SK-N-SH (cell line): ENCODE results near the gene ZRANB3. TPM values are rescaled to one million over a fixed set of nuclear protein-coding genes. Genes with fewer than 3 reads are reported as not detected.

Experiments
- CTCF ChIA-PET: fragments of 300-600, 350-600 bp; formaldehyde crosslinking; extraction: SDS; loops from one replicate; lab custom pipeline; 2021; lab: Yijun Ruan, JAX
- POLR2A ChIA-PET: fragments of 350-600 bp; sonication (Branson Sonifier 250); formaldehyde crosslinking; extraction: SDS; loops from one replicate; lab custom pipeline; 2020; ENCODE audit warnings: antibody characterized with exemption, inconsistent platforms; lab: Yijun Ruan, JAX
- DNase-seq: peaks from one replicate; pipeline ENCODE4 v3.0.0; 2012
- H2AFZ ChIP-seq: fragments of 200-600 bp; sonication (generic); 2 replicates; pipeline ENCODE4 v1.8.1; 2016; ENCODE audit warnings: antibody characterized with exemption, mild to moderate bottlenecking, low read depth
- H3F3A ChIP-seq: fragments of 200-600 bp; sonication (generic); replicated peaks from 2 replicates; pipeline ENCODE3; 2016; ENCODE audit warnings: antibody characterized with exemption, mild to moderate bottlenecking; ENCODE audit not compliant: insufficient read depth
- H3K27ac ChIP-seq, 2 experiments: fragments of 200-500 bp in 1 of 2; fragments of 200-600 bp in 1 of 2; sonication (Bioruptor generic) in 1 of 2; sonication (generic), shearing (Covaris generic) in 1 of 2; 2 replicates each; pipeline versions ENCODE4 v1.5.1 to v1.6.1; 2014 to 2016; ENCODE audit warnings: low read depth in 2 of 2, inconsistent platforms in 1 of 2, low read length in 1 of 2, mild to moderate bottlenecking in 1 of 2, mixed read lengths in 1 of 2
- H3K27me3 ChIP-seq: fragments of 200-600 bp; sonication (generic), shearing (Covaris generic); 2 replicates; pipeline ENCODE4 v1.6.1; 2016; ENCODE audit warnings: mixed run types; ENCODE audit not compliant: insufficient read depth
- H3K36me3 ChIP-seq, 2 experiments: fragments of 200-500 bp in 1 of 2; fragments of 200-600 bp in 1 of 2; sonication (Bioruptor generic) in 1 of 2; sonication (generic) in 1 of 2; replicated peaks in 1 of 2; 2 replicates each; pipeline versions ENCODE3 to v1.5.1; 2014 to 2016; ENCODE audit warnings: low read length in 1 of 2, mild to moderate bottlenecking in 1 of 2; ENCODE audit not compliant: insufficient read depth in 2 of 2, control insufficient read depth in 1 of 2
- H3K4me1 ChIP-seq, 2 experiments: fragments of 200-500 bp in 1 of 2; fragments of 200-600 bp in 1 of 2; sonication (Bioruptor generic) in 1 of 2; sonication (generic), shearing (Covaris generic) in 1 of 2; 2 replicates each; pipeline versions ENCODE4 v1.5.1 to v1.6.1; 2014 to 2016; ENCODE audit warnings: low read depth in 1 of 2, low read length in 1 of 2, mixed run types in 1 of 2; ENCODE audit not compliant: insufficient read depth in 2 of 2, control insufficient read depth in 1 of 2
- H3K4me2 ChIP-seq: fragments of 200-600 bp; sonication (generic), shearing (Covaris generic); 2 replicates; pipeline ENCODE4 v1.6.1; 2017; ENCODE audit warnings: mixed run types
- H3K4me3 ChIP-seq, 2 experiments: fragments of 200-500 bp in 1 of 2; fragments of 200-600 bp in 1 of 2; sonication (Bioruptor generic) in 1 of 2; sonication (generic), shearing (Covaris generic) in 1 of 2; 2 replicates each; pipeline versions ENCODE4 v1.5.1 to v1.8.1; 2014 to 2016; ENCODE audit warnings: low read depth in 2 of 2, inconsistent platforms in 1 of 2, low read length in 1 of 2, mild to moderate bottlenecking in 1 of 2, mixed read lengths in 1 of 2, moderate library complexity in 1 of 2
- H3K79me2 ChIP-seq: fragments of 200-600 bp; sonication (generic); 2 replicates; pipeline ENCODE4 v1.8.1; 2017; ENCODE audit warnings: mild to moderate bottlenecking; ENCODE audit not compliant: insufficient read depth
- H3K9ac ChIP-seq: fragments of 200-600 bp; sonication (generic); 2 replicates; pipeline ENCODE4 v1.6.1; 2017; ENCODE audit warnings: mixed run types
- H3K9me2 ChIP-seq: fragments of 200-600 bp; sonication (generic); 2 replicates; pipeline ENCODE4 v1.6.1; 2017; ENCODE audit warnings: mixed run types
- H3K9me3 ChIP-seq: fragments of 200-600 bp; sonication (generic); 2 replicates; pipeline ENCODE4 v1.6.1; 2017; ENCODE audit warnings: mixed run types, mild to moderate bottlenecking, moderate library complexity
- H4K20me1 ChIP-seq: fragments of 200-600 bp; sonication (generic); 2 replicates; pipeline ENCODE4 v1.6.1; 2017; ENCODE audit warnings: mild to moderate bottlenecking, mixed run types; ENCODE audit not compliant: insufficient read depth
- CHD2 ChIP-seq: fragments of 150-350 bp; IDR thresholded peaks from 2 replicates; pipeline ENCODE4 v1.6.1; 2018; ENCODE audit warnings: low read length; ENCODE audit not compliant: partially characterized antibody
- FOXJ3 ChIP-seq: sonication (generic); formaldehyde crosslinking; IDR thresholded peaks from 2 replicates; pipeline ENCODE4 v1.5.1; 2020; ENCODE audit warnings: mild to moderate bottlenecking, missing genetic modification reagents
- FOXM1 ChIP-seq: IDR thresholded peaks from 2 replicates; pipeline ENCODE4 v1.4.0; 2012; ENCODE audit warnings: low read depth, mild to moderate bottlenecking
- GATA2 ChIP-seq: sonication (generic); formaldehyde crosslinking; IDR thresholded peaks from 2 replicates; pipeline ENCODE4 v1.5.0; 2020; ENCODE audit warnings: mild to moderate bottlenecking, missing genetic modification reagents
- MEF2A ChIP-seq: IDR thresholded peaks from 2 replicates; pipeline ENCODE4 v1.4.0; 2012; ENCODE audit warnings: low read depth, borderline replicate concordance
- NFIC ChIP-seq: IDR thresholded peaks from 2 replicates; pipeline ENCODE4 v1.4.0; 2012; ENCODE audit warnings: borderline replicate concordance
- RCOR1 ChIP-seq: fragments of 150-350 bp; IDR thresholded peaks from 2 replicates; pipeline ENCODE4 v1.6.1; 2017; ENCODE audit warnings: antibody characterized with exemption, low read length
- RFX5 ChIP-seq: IDR thresholded peaks from 2 replicates; pipeline ENCODE4 v1.6.1; 2012; ENCODE audit warnings: mild to moderate bottlenecking, improper control_type of control experiment, low read length
- SIN3A ChIP-seq: IDR thresholded peaks from 2 replicates; pipeline ENCODE4 v1.6.1; 2012; ENCODE audit warnings: low read depth, mild to moderate bottlenecking, low read length, moderate library complexity, borderline replicate concordance
- YY1 ChIP-seq: IDR thresholded peaks from 2 replicates; pipeline ENCODE4 v1.4.0; 2012; ENCODE audit warnings: low read depth, mild to moderate bottlenecking
- WGBS: methylation state at CpG from one replicate; pipeline ENCODE4 v1.1.6; 2017; ENCODE audit warnings: low lambda C conversion rate; 5-methylcytosine and 5-hydroxymethylcytosine counted together
- polyA plus RNA-seq, 3 experiments: library from polyadenylated mRNA; depleted of rRNA; stranded (reverse); fragments of >200 nt; gene quantifications; 2 replicates each; pipeline ENCODE4 v1.2.3, GENCODE V29; 2012
- TF ChIP-seq, protein P1 (sequence below): IDR thresholded peaks from 2 replicates; pipeline ENCODE4 v1.6.1; 2012; ENCODE audit warnings: mild to moderate bottlenecking, low read depth, low read length, moderate library complexity
- TF ChIP-seq, protein P2 (sequence below): IDR thresholded peaks from 2 replicates; pipeline ENCODE4 v1.4.0; 2012; ENCODE audit warnings: low read depth
- TF ChIP-seq, protein P3 (sequence below): IDR thresholded peaks from 2 replicates; pipeline ENCODE4; 2012

ZRANB3 gene
- polyA plus RNA-seq, 1 of the 3 experiments (the other 2 are of a cell fraction), result 4.1 TPM

DNA sequence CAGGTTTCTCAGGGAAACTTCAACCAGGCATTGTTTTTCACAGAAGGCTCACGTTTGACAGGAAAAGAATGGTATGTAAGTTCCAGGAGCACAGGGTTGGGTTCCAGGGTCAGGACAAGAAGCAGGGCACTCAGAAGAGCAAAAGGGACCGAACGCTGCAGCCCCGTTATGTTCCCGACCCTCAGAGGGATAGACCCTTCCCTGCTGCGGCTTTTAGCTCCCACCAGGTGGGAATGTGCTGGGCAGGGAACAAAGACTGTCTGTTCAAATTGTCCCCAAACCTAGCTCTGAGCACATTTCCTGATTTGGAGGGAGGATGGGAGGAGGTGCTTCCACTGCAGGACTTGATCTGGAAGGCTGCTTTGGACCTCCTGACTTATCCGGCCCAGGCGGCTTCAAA is 348.8 kb downstream of the ZRANB3 start (continued):
- TF ChIP-seq, protein P1, sequence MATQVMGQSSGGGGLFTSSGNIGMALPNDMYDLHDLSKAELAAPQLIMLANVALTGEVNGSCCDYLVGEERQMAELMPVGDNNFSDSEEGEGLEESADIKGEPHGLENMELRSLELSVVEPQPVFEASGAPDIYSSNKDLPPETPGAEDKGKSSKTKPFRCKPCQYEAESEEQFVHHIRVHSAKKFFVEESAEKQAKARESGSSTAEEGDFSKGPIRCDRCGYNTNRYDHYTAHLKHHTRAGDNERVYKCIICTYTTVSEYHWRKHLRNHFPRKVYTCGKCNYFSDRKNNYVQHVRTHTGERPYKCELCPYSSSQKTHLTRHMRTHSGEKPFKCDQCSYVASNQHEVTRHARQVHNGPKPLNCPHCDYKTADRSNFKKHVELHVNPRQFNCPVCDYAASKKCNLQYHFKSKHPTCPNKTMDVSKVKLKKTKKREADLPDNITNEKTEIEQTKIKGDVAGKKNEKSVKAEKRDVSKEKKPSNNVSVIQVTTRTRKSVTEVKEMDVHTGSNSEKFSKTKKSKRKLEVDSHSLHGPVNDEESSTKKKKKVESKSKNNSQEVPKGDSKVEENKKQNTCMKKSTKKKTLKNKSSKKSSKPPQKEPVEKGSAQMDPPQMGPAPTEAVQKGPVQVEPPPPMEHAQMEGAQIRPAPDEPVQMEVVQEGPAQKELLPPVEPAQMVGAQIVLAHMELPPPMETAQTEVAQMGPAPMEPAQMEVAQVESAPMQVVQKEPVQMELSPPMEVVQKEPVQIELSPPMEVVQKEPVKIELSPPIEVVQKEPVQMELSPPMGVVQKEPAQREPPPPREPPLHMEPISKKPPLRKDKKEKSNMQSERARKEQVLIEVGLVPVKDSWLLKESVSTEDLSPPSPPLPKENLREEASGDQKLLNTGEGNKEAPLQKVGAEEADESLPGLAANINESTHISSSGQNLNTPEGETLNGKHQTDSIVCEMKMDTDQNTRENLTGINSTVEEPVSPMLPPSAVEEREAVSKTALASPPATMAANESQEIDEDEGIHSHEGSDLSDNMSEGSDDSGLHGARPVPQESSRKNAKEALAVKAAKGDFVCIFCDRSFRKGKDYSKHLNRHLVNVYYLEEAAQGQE, result no peak
- TF ChIP-seq RFX5 (no peak), RCOR1 (no peak)

DNA sequence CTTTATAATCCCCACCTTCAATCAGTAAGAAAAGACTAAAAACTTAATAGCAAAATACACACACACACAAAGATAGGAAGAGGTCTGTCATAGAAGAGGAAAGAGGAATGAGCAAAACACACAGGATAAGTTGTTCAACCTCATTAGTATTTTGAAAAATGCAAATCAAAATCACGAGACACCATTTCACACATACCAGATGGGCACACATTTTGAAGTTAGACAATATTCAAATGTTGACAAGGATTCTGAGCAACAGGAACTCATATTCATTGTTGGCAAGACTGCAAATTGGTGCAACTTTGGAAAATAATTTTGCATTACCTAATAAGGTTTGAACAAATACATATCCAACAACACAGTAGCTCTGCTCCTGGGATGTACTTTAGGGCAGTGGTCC is 351.3 kb downstream of the ZRANB3 start:
- no peaks in the 10 kb centered on the region for H4K20me1 ChIP-seq
- no peaks in the 10 kb centered on the region for H3K27me3 ChIP-seq
- no peaks in the 10 kb centered on the region for H3K79me2 ChIP-seq
- no peaks in the 10 kb centered on the region for H3K4me1 ChIP-seq
- WGBS, result 100% methylated on average over 1 of the region's 1 CpG
- no peak overlapping the region for H3K27ac ChIP-seq
- no peak overlapping the region for H2AFZ ChIP-seq
- no peak for TF ChIP-seq CHD2
- no peak for TF ChIP-seq YY1
- no peak for TF ChIP-seq NFIC
- TF ChIP-seq, protein P2, sequence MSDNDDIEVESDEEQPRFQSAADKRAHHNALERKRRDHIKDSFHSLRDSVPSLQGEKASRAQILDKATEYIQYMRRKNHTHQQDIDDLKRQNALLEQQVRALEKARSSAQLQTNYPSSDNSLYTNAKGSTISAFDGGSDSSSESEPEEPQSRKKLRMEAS, result no peak
- no peak for TF ChIP-seq MEF2A
- TF ChIP-seq FOXM1, result no peak
- no peak for TF ChIP-seq SIN3A
- TF ChIP-seq, protein P3, sequence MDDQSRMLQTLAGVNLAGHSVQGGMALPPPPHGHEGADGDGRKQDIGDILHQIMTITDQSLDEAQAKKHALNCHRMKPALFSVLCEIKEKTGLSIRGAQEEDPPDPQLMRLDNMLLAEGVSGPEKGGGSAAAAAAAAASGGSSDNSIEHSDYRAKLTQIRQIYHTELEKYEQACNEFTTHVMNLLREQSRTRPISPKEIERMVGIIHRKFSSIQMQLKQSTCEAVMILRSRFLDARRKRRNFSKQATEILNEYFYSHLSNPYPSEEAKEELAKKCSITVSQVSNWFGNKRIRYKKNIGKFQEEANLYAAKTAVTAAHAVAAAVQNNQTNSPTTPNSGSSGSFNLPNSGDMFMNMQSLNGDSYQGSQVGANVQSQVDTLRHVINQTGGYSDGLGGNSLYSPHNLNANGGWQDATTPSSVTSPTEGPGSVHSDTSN, result no peak
- TF ChIP-seq, protein P1, result no peak
- TF ChIP-seq GATA2 (CRISPR knock-in tag), result no peak
- no peak for TF ChIP-seq FOXJ3 (CRISPR knock-in tag)
- no peak overlapping the region for H3K9ac ChIP-seq
- peaks cover 4 to 22% of the 10 kb centered on the region in 2 experiments for H3K36me3 ChIP-seq
- H3K4me3 ChIP-seq, result no peak overlapping the region
- CTCF ChIA-PET, result no interaction called here
- no peaks in the 10 kb centered on the region for H3F3A ChIP-seq
- no peaks in the 10 kb centered on the region for H3K9me3 ChIP-seq
- POLR2A ChIA-PET, result no interaction called here
- no peak for DNase-seq
- no peak overlapping the region for H3K4me2 ChIP-seq
- no peaks in the 10 kb centered on the region for H3K9me2 ChIP-seq
